SJCRH30 (cell line): ENCODE results near the gene OR10H5. TPM values are rescaled to one million over a fixed set of nuclear protein-coding genes. Genes with fewer than 3 reads are reported as not detected.
A peak's percentile ranks its signal among the peaks of the same experiment; 100 is the strongest.
"Not testable (repeated sequence)": the region's sequence is repeated elsewhere in the genome, so short reads cannot be mapped to it uniquely, and the experiment has no call there.

Source experiments
- DNase-seq, 2 experiments: peaks; one replicate each; pipeline ENCODE4 v3.0.0-alpha.2; 2015 to 2020
- H3K27ac ChIP-seq: fragments of 250-450 bp; sonication (Bioruptor Pico); 2 replicates; pipeline ENCODE4 v1.5.1; 2020; ENCODE audit warnings: mild to moderate bottlenecking, moderate library complexity
- H3K27me3 ChIP-seq: fragments of 250-450 bp; sonication (Bioruptor Pico); 2 replicates; pipeline ENCODE4 v1.5.1; 2020; ENCODE audit warnings: mild to moderate bottlenecking, moderate library complexity
- H3K36me3 ChIP-seq: fragments of 250-450 bp; sonication (Bioruptor Pico); 2 replicates; pipeline ENCODE4 v1.5.1; 2020; ENCODE audit warnings: mild to moderate bottlenecking, moderate library complexity
- H3K4me1 ChIP-seq: fragments of 250-450 bp; sonication (Bioruptor Pico); 2 replicates; pipeline ENCODE4 v1.5.1; 2020; ENCODE audit warnings: mild to moderate bottlenecking, moderate library complexity
- H3K4me3 ChIP-seq: fragments of 250-450 bp; sonication (Bioruptor Pico); 2 replicates; pipeline ENCODE4 v1.5.1; 2020; ENCODE audit warnings: mild to moderate bottlenecking, moderate library complexity
- H3K9me3 ChIP-seq: fragments of 250-450 bp; sonication (Bioruptor Pico); replicated peaks from 2 replicates; pipeline ENCODE4 v1.5.1; 2020; ENCODE audit warnings: mild to moderate bottlenecking, moderate library complexity
- total RNA-seq: library from RNA; depleted of rRNA; stranded (reverse); fragments of >200 nt; shearing (Covaris generic); gene quantifications from 2 replicates; pipeline ENCODE4 v1.2.3, GENCODE V29; 2014

Gene OR10H5
- total RNA-seq, 1 experiment from 2014 or later, result not detected

GRCh38 chr19:15782211-15782610 is 5.2 kb upstream of the OR10H5 start:
- DNase-seq, result no peak
- H3K4me1 ChIP-seq, result no peaks in the 10 kb centered on the region
- H3K27me3 ChIP-seq, result no peaks in the 10 kb centered on the region
- no peaks in the 10 kb centered on the region for H3K9me3 ChIP-seq
- no peaks in the 10 kb centered on the region for H3K36me3 ChIP-seq
- no peak overlapping the region for H3K4me3 ChIP-seq
- no peak overlapping the region for H3K27ac ChIP-seq

GRCh38 chr19:15782896-15783295 is 4.6 kb upstream of the OR10H5 start:
- not testable (repeated sequence) for DNase-seq, H3K4me1 ChIP-seq, H3K9me3 ChIP-seq

GRCh38 chr19:15788594-15789270 is 1.3 kb downstream of the OR10H5 start:
- H3K36me3 ChIP-seq, result no peaks in the 10 kb centered on the region

More at GRCh38 chr19:15782896-15783295, 4.6 kb upstream of the OR10H5 start:
- not testable (repeated sequence) for H3K27me3 ChIP-seq, H3K4me3 ChIP-seq, H3K27ac ChIP-seq, H3K36me3 ChIP-seq

DNA sequence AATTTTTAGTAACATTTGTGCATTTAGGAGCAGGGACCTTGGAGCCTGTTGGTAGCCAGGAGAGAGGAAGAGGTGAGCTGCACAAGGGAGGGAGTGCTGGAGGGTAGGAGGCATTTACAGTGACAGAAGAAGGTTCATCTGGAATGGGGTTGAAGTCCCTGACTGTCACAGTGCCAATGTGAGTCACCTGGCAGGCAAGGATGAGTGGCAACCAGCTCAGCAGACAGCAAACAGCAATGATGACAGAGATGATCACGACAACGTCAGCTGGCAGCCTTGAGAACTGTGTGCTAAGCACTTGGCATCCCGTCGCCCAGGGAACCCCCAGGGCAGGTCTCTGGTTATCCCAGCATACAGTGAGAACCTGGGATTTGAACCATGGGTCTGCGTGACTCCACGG is 2.6 kb downstream of the OR10H5 start:
- no peaks in the 10 kb centered on the region for H3K9me3 ChIP-seq
- no peak for DNase-seq
- H3K4me3 ChIP-seq, result no peak overlapping the region
- H3K27ac ChIP-seq, result no peak overlapping the region
- no peaks in the 10 kb centered on the region for H3K27me3 ChIP-seq
- no peaks in the 10 kb centered on the region for H3K36me3 ChIP-seq
- H3K4me1 ChIP-seq, result no peaks in the 10 kb centered on the region

More at GRCh38 chr19:15788594-15789270, 1.3 kb downstream of the OR10H5 start:
- H3K27me3 ChIP-seq, result no peaks in the 10 kb centered on the region
- no peak for DNase-seq
- H3K4me3 ChIP-seq, result no peak overlapping the region
- H3K4me1 ChIP-seq, result no peaks in the 10 kb centered on the region
- H3K9me3 ChIP-seq, result no peaks in the 10 kb centered on the region
- no peak overlapping the region for H3K27ac ChIP-seq

DNA sequence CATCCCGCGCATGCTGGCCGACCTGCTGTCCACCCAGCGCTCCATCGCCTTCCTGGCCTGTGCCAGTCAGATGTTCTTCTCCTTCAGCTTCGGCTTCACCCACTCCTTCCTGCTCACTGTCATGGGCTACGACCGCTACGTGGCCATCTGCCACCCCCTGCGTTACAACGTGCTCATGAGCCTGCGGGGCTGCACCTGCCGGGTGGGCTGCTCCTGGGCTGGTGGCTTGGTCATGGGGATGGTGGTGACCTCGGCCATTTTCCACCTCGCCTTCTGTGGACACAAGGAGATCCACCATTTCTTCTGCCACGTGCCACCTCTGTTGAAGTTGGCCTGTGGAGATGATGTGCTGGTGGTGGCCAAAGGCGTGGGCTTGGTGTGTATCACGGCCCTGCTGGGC is 6.8 kb downstream of the OR10H5 start:
- not testable (repeated sequence) for DNase-seq, H3K9me3 ChIP-seq, H3K27me3 ChIP-seq, H3K36me3 ChIP-seq, H3K4me1 ChIP-seq, H3K27ac ChIP-seq, H3K4me3 ChIP-seq

- no peak overlapping the region for H3K4me3 ChIP-seq
- no peaks in the 10 kb centered on the region for H3K36me3 ChIP-seq
- peak in 1 of 2 experiments; percentile 10 for DNase-seq
- H3K27ac ChIP-seq, result no peak overlapping the region
- 0 out of 2 replicates have a peak, but pooled peaks cover 2% of the 10 kb centered on the region for H3K9me3 ChIP-seq
- no peaks in the 10 kb centered on the region for H3K4me1 ChIP-seq
- H3K27me3 ChIP-seq, result peaks cover 4% of the 10 kb centered on the region; the same call in 1 of the 2 replicates
These were observed 22.9 kb downstream of the OR10H5 start for GRCh38 chr19:15810335-15810734.

DNA sequence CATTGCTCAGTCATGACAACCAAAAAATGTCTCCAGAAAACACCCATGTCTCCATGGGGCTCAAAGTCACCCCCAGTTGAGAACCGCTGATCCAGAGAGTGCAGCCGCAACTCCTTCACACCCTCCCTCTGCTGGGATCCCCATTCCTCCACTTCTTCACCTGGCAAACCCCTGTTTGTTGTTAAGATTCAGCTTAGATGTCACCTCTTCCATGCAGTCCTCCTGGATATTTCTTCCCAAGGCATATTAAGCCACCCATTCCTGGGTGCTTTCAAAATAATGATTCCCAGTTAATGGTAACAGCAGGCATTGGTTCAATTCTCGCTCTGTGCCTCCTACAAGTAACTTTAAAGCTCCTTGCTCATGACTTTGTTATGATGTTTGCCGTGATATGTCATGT is 24.0 kb downstream of the OR10H5 start:
- DNase-seq, result no peak
- Histone ChIP-seq H3K36me3 (no peaks in the 10 kb centered on the region), H3K4me1 (no peaks in the 10 kb centered on the region), H3K9me3 (no peaks in the 10 kb centered on the region), H3K27ac (no peak overlapping the region), H3K27me3 (peaks cover 7% of the 10 kb centered on the region), H3K4me3 (no peak overlapping the region)

DNA sequence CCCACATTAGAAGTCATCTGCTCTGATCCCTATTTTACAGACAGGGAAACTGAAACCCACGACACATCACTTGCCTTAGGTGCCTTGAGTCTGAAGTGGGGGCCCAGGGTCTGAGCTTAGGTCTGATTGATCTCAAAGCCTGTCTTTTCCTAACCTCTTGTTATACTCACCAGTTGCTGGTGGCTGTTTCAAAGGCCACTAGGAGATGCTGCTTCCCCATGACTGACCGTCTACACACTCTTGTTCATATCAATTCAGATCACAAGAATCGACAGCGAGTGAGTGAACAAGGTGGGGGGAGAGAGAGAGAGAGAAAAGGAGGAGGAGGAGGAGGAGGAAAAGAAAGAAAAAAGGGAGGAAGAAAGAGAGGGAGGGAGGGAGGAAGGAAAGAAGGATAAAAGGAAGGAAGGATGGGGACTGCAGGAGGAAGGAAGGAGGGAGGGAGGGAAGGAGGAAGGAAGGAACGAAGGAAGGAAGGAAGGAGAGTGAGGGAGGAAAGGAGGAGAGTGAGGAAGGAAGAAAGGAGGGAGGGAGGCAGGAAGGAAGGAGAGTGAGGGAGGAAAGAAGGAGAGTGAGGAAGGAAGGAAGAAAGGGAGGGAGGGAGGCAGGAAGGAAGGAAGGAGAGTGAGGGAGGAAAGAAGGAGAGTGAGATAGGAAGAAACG is 24.7 kb downstream of the OR10H5 start:
- H3K4me3 ChIP-seq, result no peak overlapping the region
- no peak for DNase-seq
- peaks cover 7% of the 10 kb centered on the region for H3K27me3 ChIP-seq
- no peaks in the 10 kb centered on the region for H3K4me1 ChIP-seq
- H3K9me3 ChIP-seq, result no peaks in the 10 kb centered on the region
- H3K36me3 ChIP-seq, result no peaks in the 10 kb centered on the region
- no peak overlapping the region for H3K27ac ChIP-seq

DNA sequence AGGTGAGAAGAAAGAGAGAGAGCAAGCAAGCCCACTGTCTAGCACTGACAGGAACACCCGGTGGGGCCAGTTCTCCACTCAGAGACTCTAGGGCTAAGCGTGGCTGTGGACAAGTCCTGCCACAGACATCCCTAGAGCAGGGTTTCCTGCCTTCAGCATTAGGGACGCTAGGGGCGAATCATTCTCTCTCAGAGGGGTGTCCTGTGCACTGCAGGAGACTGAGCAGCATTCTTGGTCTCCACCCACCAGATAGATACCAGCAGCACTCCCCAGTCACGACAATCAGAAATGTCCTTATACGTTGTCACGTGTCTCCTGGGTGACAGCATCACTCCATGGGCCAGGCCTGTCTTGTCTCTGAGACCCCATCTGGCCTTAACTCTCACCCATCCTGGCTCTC is 26.5 kb downstream of the OR10H5 start:
- H3K27ac ChIP-seq, result no peak overlapping the region
- no peak overlapping the region for H3K4me3 ChIP-seq
- H3K36me3 ChIP-seq, result no peaks in the 10 kb centered on the region
- DNase-seq, result no peak
- H3K4me1 ChIP-seq, result no peaks in the 10 kb centered on the region
- no peaks in the 10 kb centered on the region for H3K9me3 ChIP-seq
- H3K27me3 ChIP-seq, result peaks cover 7% of the 10 kb centered on the region

DNA sequence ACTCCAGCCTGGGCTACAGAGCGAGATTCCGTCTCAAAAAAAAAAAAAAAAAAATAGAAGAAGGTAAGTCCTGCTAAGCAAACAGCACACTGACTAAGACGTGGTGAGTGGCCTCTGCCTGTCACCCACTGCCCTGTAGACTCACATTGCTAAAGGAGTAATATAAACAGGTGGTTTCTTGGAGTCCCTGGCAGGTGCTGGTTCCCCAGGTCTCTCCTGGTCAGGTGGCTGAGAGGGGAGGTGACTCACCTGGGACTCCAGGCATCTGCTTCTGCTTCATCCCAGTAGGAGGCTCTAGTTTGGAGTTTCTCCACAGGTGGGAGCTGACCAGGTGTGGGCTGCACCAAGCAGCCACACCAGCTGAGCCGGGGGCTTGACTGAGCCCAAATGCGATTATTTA is 27.8 kb downstream of the OR10H5 start, which contains the start of gene OR10H1:
Gene OR10H1 (minus strand): TSS at position 359 of the 400 bp plus-strand sequence. CDS start 7,627 bp downstream, outside the sequence.
- no peak for DNase-seq
- Histone ChIP-seq H3K27ac (no peak within 1 kb of the TSS), H3K36me3 (no peaks in the 10 kb centered on the region), H3K4me3 (no peak within 1 kb of the TSS), H3K9me3 (no peaks in the 10 kb centered on the region), H3K27me3 (peaks cover 7% of the 10 kb centered on the region), H3K4me1 (no peaks in the 10 kb centered on the region)

GRCh38 chr19:15820646-15821045 is 33.2 kb downstream of the OR10H5 start:
- no peaks in the 10 kb centered on the region for H3K9me3 ChIP-seq
- no peaks in the 10 kb centered on the region for H3K36me3 ChIP-seq
- H3K27ac ChIP-seq, result no peak overlapping the region
- no peaks in the 10 kb centered on the region for H3K4me1 ChIP-seq
- H3K27me3 ChIP-seq, result peaks cover 4% of the 10 kb centered on the region; the same call in 1 of the 2 replicates
- no peak for DNase-seq
- H3K4me3 ChIP-seq, result no peak overlapping the region

DNA sequence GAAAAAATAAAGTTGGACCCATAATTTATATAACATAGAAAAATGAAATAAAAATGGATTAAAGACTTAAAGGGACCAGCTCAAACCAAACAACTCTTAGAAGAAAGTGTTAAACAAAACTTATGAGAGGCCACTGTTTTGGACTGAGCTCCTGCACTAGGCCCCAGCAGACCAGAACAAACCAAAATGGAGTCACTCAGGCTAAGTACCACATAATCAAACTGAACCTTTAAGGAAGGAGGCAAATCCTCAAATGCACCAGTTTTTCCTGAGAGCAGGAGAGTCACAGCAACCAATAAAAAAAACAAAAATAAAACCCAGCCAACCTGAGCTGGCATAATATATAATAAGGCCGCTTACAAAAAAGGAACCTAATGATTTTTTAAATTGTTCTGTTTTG is 38.3 kb downstream of the OR10H5 start:
- no peaks in the 10 kb centered on the region for H3K36me3 ChIP-seq
- H3K27me3 ChIP-seq, result no peaks in the 10 kb centered on the region; the same call in 1 of the 2 replicates
- no peak overlapping the region for H3K27ac ChIP-seq
- no peaks in the 10 kb centered on the region for H3K9me3 ChIP-seq
- no peak overlapping the region for H3K4me3 ChIP-seq
- no peak for DNase-seq
- H3K4me1 ChIP-seq, result no peaks in the 10 kb centered on the region

GRCh38 chr19:15828121-15828610 is 40.7 kb downstream of the OR10H5 start:
- H3K4me3 ChIP-seq, result no peak overlapping the region
- no peaks in the 10 kb centered on the region; the same call in 1 of the 2 replicates for H3K27me3 ChIP-seq
- DNase-seq, result no peak
- H3K4me1 ChIP-seq, result no peaks in the 10 kb centered on the region
- no peaks in the 10 kb centered on the region for H3K9me3 ChIP-seq
- no peaks in the 10 kb centered on the region for H3K36me3 ChIP-seq
- no peak overlapping the region for H3K27ac ChIP-seq

DNA sequence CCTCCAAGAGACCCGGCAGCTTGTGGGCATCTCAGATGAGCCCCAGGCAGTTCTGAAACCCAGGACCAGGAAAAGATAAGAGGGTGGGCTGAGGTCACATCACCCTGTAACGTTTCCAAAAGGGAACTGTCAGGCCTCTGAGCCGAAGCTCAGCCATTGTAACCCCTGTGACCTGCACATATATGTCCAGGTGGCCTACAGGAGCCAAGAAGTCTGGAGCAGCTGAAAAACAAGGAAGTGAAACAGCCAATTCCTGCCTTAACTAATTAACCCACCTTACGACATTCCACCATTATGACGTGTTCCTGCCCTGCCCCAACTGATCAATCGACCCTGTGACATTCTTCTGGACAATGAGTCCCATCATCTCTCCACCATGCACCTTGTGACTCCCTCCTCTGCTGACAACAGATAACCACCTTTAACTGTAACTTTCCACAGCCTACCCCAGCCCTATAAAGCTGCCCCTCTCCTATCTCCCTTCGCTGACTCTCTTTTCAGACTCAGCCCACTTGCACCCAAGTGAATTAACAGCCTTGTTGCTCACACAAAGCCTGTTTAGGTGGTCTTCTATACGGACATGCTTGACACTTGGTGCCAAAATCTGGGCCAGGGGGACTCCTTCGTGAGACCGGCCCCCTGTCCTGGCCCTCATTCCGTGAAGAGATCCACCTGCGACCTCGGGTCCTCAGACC is 41.3 kb downstream of the OR10H5 start:
- H3K4me1 ChIP-seq, H3K9me3 ChIP-seq: not testable (repeated sequence)

GRCh38 chr19:15829306-15829698 is 41.8 kb downstream of the OR10H5 start:
- H3K36me3 ChIP-seq, result no peaks in the 10 kb centered on the region
- no peaks in the 10 kb centered on the region for H3K9me3 ChIP-seq
- no peak for DNase-seq
- H3K27me3 ChIP-seq, result no peaks in the 10 kb centered on the region; the same call in 1 of the 2 replicates
- no peak overlapping the region for H3K27ac ChIP-seq
- H3K4me1 ChIP-seq, result no peaks in the 10 kb centered on the region
- no peak overlapping the region for H3K4me3 ChIP-seq

More for the DNA sequence above, 41.3 kb downstream of the OR10H5 start:
- not testable (repeated sequence) for H3K27ac ChIP-seq, H3K4me3 ChIP-seq, H3K36me3 ChIP-seq, H3K27me3 ChIP-seq, DNase-seq
